Hypothalamus (tissue), 51 donors: ENCODE measurements around the gene OR2C3.
"Not testable (repeated sequence)": the region's sequence is repeated elsewhere in the genome, so short reads cannot be mapped to it uniquely, and the experiment has no call there.

Experiments used
- DNase-seq, 51 donors: peaks; one replicate each; lab custom pipeline; 2025; lab: John Stamatoyannopoulos, UW

OR2C3 gene

DNA sequence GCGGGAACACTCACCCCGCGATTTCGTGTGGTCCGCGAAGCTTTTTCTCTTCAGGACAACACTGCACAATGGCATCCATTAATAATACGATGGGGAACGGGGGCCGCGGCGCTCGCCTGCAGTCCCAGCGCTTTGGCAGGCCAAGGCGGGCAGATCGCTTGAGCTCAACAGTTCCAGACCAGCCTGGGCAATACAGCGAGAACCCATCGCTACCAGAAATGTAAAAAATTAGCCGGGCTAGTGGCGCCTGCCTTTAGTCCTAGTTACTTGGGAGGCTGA, 17.7 kb downstream of the OR2C3 start:
- no peak for DNase-seq

DNA sequence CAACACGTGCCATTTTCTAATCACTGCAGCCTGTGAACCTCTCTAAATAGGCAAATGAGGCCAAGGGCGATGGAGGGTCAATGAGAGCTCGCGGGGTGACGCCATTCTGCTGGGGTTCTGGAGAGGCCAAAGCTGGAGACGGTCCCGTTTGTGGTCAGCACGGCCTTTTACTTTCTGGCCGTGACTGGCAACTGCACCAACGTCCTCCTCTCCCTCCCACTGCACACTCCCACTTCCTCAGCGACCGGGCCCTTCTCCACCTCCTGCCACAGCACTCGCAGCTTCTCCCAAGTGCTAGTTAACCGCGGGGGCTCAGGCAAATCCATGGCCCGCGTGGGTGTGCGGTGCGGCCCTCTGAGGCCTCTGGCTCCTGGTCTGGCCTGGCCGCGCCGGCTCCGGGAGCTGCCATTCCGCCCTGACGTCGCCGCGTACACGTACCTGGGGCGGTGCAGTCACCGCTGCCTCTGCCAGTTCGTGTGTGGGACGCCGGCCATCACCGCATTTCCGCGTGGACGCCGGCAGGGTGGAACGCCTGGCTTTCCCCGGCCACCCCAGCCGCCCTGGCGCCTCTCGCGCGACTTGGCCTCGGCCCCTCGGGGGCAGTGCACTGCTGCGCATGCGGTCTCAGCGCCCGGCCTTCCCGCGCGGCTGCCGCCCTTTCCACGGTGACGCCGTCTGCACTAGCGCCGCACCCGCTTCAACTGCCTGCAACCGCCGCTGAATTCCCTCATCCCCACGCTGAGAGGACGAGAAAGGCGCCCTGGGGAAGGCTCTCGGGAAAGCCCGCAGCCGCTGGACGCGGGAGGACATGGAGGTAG, 18.2 kb downstream of the OR2C3 start:
- DNase-seq = no peak

DNA sequence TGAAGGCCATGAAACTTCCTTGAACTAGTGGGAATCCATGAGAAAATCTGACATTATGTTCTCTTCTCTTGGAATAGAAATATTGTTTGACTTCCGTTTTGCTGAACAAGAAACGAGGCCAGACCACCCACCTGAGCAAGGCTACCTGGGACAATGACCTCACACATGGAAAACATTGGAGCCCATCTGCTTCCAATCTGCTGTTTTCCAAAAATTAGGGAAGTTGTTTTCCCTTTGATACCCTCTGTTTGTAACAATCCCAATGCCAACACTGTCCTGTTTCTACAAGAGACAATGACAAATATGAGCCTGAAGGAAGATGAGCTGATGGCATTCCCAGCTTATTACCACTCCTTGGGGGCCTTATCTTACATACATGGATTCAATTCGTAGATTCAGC, 29.4 kb downstream of the OR2C3 start:
- DNase-seq = no peak

DNA sequence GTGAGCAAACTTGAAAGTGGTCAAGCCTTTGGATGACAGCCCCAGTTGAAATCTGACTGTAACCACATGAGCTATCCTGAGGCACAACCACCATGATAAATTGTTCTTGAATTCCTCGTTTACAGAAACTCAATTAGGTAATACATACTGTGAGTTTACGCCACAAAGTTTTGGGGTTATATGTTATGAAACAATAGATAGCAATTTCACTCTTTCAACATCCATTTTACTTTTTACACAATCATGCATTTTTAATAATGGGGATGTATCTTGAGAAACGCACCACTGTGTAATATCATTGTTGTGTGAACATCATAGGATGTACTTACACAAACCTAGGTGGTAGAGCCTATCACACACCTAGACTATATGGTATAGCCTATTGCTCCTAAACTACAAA, 35.4 kb downstream of the OR2C3 start:
- DNase-seq = no peak

DNA sequence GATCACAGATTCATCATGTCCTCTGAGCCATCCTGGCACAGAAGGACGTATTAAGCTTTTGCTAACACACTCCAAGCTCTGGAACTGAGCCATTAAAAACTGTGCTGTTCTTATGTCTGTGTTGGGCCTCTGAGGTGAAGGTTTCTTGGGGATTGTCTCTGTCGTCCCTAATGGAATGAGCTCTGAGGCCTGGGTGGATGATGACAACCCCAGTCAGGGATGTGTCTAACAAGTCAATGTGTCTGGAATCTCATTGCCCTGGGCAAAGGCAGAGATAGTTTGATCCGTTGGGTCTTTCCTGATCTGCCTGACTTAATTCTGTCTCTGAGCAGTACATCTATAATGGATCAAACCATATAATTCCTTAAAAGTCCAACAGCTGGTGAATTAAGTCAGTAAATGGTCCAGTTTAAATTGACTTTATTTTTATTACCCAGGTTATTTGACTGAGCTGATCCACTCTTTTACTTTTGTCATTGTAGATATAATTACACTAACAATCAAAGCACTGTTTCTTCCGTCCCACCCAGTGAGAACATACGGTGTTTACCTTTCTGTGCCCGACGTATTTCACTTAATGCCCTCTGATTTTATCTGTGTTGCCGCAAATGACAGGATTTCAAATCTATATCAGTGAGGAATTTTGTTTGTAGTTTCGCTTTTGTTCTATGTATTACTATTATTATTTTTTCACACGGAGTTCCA, 39.5 kb downstream of the OR2C3 start:
- DNase-seq = no peak

DNA sequence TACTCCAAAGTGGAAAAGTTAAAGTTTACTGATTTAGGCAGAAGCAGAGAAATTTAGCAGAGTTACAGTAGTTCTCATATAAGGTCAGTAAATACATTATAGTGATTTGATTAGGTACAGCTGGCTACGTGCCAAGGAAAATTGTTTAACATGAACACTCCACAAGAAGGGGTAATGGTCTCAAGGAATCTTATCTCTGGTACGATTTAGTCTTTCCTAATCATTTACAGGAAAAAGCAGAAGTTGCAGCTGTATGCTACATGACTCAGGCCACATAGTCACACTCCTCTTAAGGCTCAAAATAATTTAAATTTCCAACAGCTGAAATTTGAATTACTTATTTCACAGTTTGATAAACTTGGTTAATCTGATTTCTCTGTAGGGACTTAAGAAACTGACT, 41.5 kb downstream of the OR2C3 start:
- no peak for DNase-seq

DNA sequence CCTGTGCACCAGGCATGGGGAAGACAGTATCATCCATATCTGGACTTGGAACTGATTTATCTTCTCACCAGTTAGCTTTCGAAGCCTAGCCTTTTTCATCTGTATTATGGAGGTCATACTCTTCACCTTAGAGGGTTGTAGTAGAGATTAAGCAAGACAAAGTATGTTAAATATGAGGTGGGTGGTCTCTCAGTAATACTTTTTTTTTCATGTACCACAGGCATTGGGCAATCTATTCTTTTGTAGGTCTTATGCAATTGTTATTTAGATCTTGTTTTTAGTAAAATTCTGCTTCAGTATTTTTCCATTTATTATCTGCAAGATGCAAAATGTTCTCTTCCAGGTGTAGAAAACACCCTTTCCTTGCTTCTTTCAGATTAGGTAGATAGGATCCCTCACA, 43.1 kb downstream of the OR2C3 start:
- no peak for DNase-seq

DNA sequence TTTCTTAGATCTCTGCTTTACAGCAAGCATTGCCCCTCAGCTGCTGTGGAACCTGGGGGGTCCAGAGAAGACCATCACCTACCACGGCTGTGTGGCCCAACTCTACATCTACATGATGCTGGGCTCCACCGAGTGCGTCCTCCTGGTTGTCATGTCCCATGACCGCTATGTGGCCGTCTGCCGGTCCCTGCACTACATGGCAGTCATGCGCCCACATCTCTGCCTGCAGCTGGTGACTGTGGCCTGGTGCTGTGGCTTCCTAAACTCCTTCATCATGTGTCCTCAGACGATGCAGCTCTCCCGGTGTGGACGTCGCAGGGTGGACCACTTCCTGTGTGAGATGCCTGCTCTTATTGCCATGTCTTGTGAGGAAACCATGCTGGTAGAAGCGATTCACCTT, 44.9 kb downstream of the OR2C3 start:
- no peak for DNase-seq

DNA sequence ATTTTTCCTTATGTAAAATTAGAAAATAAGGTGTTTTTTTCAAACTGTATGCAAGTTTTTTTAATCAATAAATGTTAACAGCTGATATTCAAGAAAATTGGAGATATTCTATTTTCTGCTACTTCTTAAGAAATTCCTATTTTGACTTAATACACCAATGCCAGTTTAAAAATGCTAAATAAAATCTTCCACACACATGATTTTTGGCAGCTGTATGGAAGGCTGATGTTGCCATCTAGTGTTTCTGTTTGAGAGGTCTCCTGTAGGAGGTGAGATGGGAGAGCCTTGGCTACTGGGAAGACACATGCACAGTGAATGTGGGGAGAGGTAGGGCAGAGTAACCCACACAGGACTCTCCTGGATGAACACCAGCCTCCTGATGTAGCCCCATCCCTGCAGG, 49.2 kb downstream of the OR2C3 start:
- peak in 9 of 51 donors; percentile 1 to 9 (median 5) for DNase-seq

DNA sequence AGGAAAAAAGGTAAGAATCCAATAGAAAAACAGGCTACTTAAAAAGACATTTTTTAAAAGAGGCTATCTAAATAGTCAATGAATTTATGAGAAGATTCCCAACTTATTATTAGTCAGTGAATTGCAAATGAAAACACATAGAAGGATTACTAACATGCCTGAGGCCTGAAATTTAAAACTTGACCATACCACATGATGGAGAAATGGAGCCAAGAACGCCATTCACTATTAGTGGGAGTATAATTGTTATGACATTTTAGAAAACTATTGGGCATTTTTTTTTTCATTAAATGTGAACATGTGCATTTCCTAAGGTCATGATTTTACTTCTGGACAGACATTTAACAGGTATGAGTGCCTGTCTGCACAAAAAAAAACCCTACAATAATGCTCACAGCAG, 53.5 kb downstream of the OR2C3 start:
- no peak for DNase-seq

DNA sequence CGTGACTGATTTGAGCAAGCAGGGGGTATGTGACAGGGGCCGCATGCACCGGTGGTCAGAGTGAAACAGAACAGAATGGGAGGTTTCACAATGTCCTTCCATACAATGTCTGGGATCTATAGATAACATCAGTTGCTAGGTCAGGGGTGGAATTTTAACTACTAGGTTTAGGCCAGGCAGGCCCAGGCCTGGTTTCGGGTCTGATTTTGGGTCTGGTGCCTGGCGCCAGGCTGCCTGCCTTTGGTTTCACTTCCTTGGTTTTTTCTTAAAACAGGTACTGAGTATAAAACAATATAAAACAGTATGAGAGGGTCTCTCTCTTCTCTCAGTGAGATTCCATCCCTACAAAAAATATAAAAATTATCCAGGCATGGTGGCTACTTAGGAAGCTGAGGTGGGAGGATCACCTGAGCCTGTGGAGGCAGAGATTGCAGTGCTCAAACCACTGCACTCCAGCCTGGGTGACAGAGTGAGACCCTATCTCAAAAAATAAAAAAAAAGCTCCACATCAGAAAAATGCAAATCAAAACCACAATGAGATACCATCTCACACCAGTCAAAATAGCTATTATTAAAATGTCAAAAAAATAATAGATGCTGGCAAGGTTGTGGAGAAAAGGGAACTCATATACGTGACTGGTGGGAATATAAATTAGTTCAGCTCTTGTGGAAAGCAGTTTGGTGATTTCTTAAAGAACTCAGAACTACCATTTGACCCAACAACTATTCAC, 59.7 kb downstream of the OR2C3 start:
- DNase-seq = not testable (repeated sequence)

DNA sequence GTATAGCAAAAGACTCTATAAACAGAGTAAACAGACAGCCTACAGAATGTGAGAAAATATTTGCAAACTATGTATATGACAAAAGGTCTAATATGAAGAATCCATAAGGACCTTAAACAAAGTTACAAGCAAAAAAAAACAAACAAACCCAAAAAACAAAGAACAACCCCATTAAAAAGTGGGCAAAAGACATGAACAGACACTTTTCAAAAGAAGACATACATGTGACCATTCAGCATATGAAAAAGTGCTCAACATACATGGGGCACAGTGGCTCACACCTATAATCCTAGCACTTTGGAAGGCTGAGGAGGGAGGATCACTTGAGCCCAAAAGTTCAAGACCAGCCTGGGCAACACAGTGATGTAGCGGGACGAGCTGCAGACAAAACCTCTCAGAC, 60.4 kb downstream of the OR2C3 start:
- DNase-seq = no peak
